Central memory CD8-positive, alpha-beta T cell (primary cell): ENCODE results near the gene EEF1G.

ENCODE experiments used
- ATAC-seq: fragments of 150-1000 bp; cut with Tn5 transposase; replicated peaks from 2 replicates; pipeline ENCODE4 v1.10.0; 2022; ENCODE audit warnings: mild to moderate bottlenecking, moderate FRiP score, moderate number of reproducible peaks; ENCODE audit not compliant: poor library complexity, severe bottlenecking; ENCODE audit errors: extremely low read depth
- DNase-seq, 2 donors: peaks; one replicate each; pipeline ENCODE4 v3.0.0; 2021; ENCODE audit warnings: low spot score in 2 of 2
- H3K27ac Mint-ChIP-seq: one replicate; pipeline ENCODE4 v1.8.0; 2022; ENCODE audit warnings: low read depth, mild to moderate bottlenecking, moderate library complexity, mixed read lengths
- H3K27me3 Mint-ChIP-seq: one replicate; pipeline ENCODE4 v1.8.0; 2022; ENCODE audit warnings: mixed read lengths
- H3K36me3 Mint-ChIP-seq: one replicate; pipeline ENCODE4 v1.8.0; 2022; ENCODE audit warnings: mild to moderate bottlenecking, moderate library complexity, mixed read lengths; ENCODE audit not compliant: insufficient read depth
- H3K4me1 Mint-ChIP-seq: one replicate; pipeline ENCODE4 v1.8.0; 2022; ENCODE audit warnings: mixed read lengths
- H3K4me3 Mint-ChIP-seq: one replicate; pipeline ENCODE4 v1.8.0; 2022; ENCODE audit warnings: mild to moderate bottlenecking, moderate library complexity, mixed read lengths
- H3K9me3 Mint-ChIP-seq: one replicate; pipeline ENCODE4 v1.8.0; 2022; ENCODE audit warnings: mixed read lengths

Gene EEF1G

DNA sequence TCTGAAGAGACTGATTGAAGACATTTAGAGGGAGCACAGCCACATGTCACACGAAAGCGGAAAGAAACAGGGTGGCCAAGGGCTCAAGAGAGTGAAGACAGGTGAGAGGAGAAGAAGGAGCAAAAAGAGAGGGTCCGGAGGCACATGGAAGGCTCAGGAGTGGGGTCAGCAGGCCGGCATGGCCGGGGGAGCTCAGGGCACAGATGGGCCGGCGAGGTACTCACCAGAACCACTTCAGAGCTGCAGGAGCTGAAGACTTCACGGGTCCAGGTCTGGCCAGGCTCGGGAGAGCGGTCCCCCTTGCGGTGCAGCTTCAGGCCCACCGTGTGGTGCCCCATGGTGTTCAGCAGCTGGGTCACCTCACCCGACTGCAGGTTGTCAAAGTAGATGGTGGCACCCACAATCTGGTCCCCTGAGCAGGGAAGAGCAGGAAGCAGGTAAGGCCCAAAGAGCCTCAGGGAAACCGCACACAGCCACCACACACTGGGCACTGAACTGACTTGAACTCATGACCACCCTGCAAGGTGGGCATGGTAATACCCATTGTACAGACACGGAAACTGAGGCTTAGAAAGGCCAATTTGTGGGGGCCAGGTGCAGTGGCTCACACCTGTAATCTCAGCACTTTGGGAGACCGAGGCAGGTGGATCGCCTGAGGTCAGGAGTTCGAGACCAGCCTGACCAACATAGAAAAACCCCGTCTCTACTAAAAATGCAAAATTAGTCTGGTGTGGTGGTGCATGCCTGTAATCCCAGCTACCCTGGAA lies 38.7 kb downstream of the EEF1G start:
- Mint-ChIP-seq H3K27ac (peak overlapping the region; percentile 93), H3K4me1 (peaks cover 50% of the 10 kb centered on the region), H3K4me3 (peak overlapping the region; percentile 40), H3K9me3 (no peaks in the 10 kb centered on the region), H3K36me3 (peaks cover 83% of the 10 kb centered on the region), H3K27me3 (no peaks in the 10 kb centered on the region)
- ATAC-seq: no peak
- DNase-seq: no peak

DNA sequence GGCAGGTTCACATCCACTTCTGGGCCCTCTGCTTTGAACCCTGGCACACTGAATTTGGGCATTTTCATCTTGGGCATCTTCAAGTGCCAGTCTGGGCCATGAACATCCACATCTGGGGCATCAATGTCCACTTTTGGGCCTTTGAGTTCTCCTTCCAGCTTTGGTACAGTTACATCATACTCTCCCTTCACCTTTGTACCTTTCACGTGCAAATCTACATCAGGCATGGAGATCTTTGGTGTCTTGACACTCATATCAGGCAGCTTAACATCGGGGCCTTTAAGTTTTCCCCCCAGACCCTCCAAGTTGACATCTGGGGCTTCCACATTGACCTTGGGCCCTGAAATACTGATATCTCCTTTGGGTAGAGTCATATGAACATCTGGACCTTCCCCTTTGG lies 41.6 kb downstream of the EEF1G start:
- Mint-ChIP-seq H3K9me3 (no peaks in the 10 kb centered on the region), H3K4me3 (peak overlapping the region; percentile 7), H3K27me3 (no peaks in the 10 kb centered on the region), H3K27ac (peak overlapping the region; percentile 65), H3K4me1 (peaks cover 58% of the 10 kb centered on the region), H3K36me3 (peaks cover 94% of the 10 kb centered on the region)
- no peak for ATAC-seq
- no peak for DNase-seq

DNA sequence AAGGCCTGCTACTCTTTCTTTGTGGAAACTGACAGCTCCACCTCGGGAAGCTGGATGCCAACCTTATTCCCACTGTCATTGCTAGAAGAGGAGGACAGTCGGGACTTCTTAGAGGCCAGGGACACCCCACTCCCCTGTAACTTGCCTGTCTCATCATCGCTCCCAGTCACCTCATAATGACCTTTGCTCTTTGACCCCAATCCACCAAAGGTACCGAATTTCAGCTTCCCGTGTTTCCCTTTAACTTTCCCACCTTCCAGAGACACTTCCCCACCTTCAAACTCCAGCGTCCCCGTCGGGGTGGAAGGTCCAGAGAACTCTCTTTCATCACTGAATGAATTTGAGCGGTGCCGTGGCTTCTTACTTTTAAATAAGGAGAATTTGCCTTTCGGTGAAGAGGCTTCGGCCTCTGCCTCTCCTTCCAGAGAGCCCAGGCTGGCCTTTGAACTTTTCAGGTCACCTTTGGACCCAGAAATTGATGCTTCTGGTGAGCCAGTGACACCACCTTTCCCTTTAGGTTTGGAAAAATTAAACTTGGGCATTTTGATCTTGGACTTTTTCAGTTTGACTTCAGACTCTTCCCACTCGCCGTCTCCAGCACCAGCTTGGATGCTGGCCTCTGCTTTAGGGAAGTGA lies 56.8 kb downstream of the EEF1G start:
- H3K27ac Mint-ChIP-seq: peak overlapping the region; percentile 62
- no peak overlapping the region for H3K4me3 Mint-ChIP-seq
- H3K27me3 Mint-ChIP-seq: no peaks in the 10 kb centered on the region
- peaks cover 68% of the 10 kb centered on the region for H3K36me3 Mint-ChIP-seq
- H3K4me1 Mint-ChIP-seq: peaks cover 28% of the 10 kb centered on the region
- no peak for DNase-seq
- H3K9me3 Mint-ChIP-seq: no peaks in the 10 kb centered on the region
- no peak for ATAC-seq

DNA sequence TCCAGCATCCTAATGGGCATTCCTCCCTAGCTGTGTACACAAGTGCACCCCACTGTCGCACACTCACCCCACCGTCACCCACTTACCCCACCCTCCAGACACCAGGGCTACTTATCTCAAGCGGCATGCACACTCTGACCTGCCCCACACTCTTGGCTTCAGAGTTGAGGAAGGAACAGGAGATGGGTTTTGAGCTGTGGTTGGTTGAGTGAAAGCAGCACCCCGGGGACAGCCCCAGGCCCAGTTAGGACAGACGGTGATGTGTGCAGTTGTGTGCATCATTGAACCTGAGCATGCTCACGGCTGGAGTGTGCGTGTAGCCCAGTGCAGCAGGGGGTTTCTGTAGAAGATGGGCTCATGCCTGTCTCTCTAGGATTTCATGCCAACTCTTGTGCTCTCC lies 59.5 kb downstream of the EEF1G start:
- H3K4me1 Mint-ChIP-seq: peaks cover 27% of the 10 kb centered on the region
- no peak overlapping the region for H3K4me3 Mint-ChIP-seq
- ATAC-seq: no peak
- no peak overlapping the region for H3K27ac Mint-ChIP-seq
- H3K9me3 Mint-ChIP-seq: no peaks in the 10 kb centered on the region
- no peaks in the 10 kb centered on the region for H3K27me3 Mint-ChIP-seq
- no peak for DNase-seq
- H3K36me3 Mint-ChIP-seq: peaks cover 47% of the 10 kb centered on the region

DNA sequence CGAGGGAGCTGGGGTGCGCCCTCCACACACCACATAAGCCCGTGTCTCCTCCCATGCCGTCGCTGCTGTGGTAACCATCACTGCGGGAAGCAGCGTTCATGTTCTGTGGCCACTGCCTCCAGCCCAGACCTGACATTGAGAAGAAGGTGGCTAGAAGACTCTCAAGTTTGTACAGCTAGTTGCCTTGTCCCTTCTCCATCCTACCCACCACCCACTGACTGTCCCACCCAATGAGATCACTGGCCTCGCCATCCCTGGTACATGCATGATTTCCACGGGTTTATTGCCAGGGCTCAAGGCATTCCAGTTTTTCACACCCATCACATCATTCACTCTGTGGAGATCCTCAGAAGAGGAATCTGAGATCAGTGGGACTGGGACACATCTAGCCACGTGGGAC lies 60.1 kb downstream of the EEF1G start:
- no peaks in the 10 kb centered on the region for H3K9me3 Mint-ChIP-seq
- H3K27ac Mint-ChIP-seq: no peak overlapping the region
- peaks cover 41% of the 10 kb centered on the region for H3K36me3 Mint-ChIP-seq
- ATAC-seq (no peak), DNase-seq (no peak)
- H3K4me3 Mint-ChIP-seq: no peak overlapping the region
- H3K27me3 Mint-ChIP-seq: no peaks in the 10 kb centered on the region
- H3K4me1 Mint-ChIP-seq: peaks cover 27% of the 10 kb centered on the region

DNA sequence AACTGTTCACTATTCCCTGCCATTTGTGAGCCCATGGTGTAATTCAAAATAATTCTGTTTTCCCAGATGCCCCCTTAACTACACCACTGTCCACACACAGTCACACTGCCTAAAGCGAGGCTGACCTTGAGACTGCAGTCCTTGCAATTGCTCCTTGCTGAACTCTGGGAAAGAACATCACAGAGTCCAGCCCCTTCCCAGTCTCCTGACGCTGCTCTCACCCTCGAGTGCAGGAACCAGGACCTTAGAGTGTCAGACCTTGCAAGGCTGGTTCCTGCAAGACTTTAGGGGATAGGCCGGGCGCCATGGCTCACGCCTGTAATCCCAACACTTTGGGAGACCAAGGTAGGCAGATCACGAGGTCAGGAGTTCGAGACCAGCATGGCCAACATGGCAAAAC lies 60.7 kb downstream of the EEF1G start:
- peak overlapping the region; percentile 50 for H3K27ac Mint-ChIP-seq
- ATAC-seq (no peak), DNase-seq (no peak)
- no peaks in the 10 kb centered on the region for H3K27me3 Mint-ChIP-seq
- H3K36me3 Mint-ChIP-seq: peaks cover 35% of the 10 kb centered on the region
- no peak overlapping the region for H3K4me3 Mint-ChIP-seq
- H3K4me1 Mint-ChIP-seq: peaks cover 21% of the 10 kb centered on the region
- no peaks in the 10 kb centered on the region for H3K9me3 Mint-ChIP-seq
